Measurements from ENCODE around the gene FMN1.

The FMN1 gene

GRCh38 chr15:33034588-33034987, 159.9 kb downstream of the FMN1 start:
- TF ChIP-seq MAX (IDR thresholded peaks at IDR 0.05) (no peak), EGR1 (IDR thresholded peaks at IDR 0.05) (no peak)

GRCh38 chr15:33032053-33032452, 162.5 kb downstream of the FMN1 start:
- TF ChIP-seq TEAD4 (IDR thresholded peaks at IDR 0.05) = no peak
- no peak for TF ChIP-seq USF1 (IDR thresholded peaks at IDR 0.05)
- TF ChIP-seq REST (IDR thresholded peaks at IDR 0.05; ENCODE audit: low read depth) = no peak
- no peak for TF ChIP-seq CEBPB (IDR thresholded peaks at IDR 0.05)
- TF ChIP-seq CREB1 (IDR thresholded peaks at IDR 0.05; ENCODE audit: low read depth) = no peak
- TF ChIP-seq RAD21 (IDR thresholded peaks at IDR 0.05; ENCODE audit: low read depth) = no peak
- no peak for TF ChIP-seq MAX (IDR thresholded peaks at IDR 0.05)
- no peak for TF ChIP-seq EGR1 (IDR thresholded peaks at IDR 0.05)
- TF ChIP-seq ZBTB7A (IDR thresholded peaks at IDR 0.05; ENCODE audit: low read depth) = no peak
- TF ChIP-seq NFIC (IDR thresholded peaks at IDR 0.05) = no peak
- no peak for TF ChIP-seq TAF1 (IDR thresholded peaks at IDR 0.05; ENCODE audit: low read depth)
- no peak for TF ChIP-seq FOXM1 (IDR thresholded peaks at IDR 0.05; ENCODE audit: borderline replicate concordance, low read depth)
- TF ChIP-seq YY1 (IDR thresholded peaks at IDR 0.05; ENCODE audit: low read depth) = no peak

GRCh38 chr15:33031324-33031821, 163.1 kb downstream of the FMN1 start:
- TF ChIP-seq CREB1 (IDR thresholded peaks at IDR 0.05; ENCODE audit: low read depth) (no peak), REST (IDR thresholded peaks at IDR 0.05; ENCODE audit: low read depth) (no peak), ZBTB7A (IDR thresholded peaks at IDR 0.05; ENCODE audit: low read depth) (no peak), RAD21 (IDR thresholded peaks at IDR 0.05; ENCODE audit: low read depth) (no peak), TAF1 (IDR thresholded peaks at IDR 0.05; ENCODE audit: low read depth) (no peak), MAX (IDR thresholded peaks at IDR 0.05) (no peak), TCF12 (IDR thresholded peaks at IDR 0.05; ENCODE audit: low read depth) (no peak), EP300 (IDR thresholded peaks at IDR 0.05; ENCODE audit: borderline replicate concordance) (no peak), USF1 (IDR thresholded peaks at IDR 0.05) (no peak), FOXM1 (IDR thresholded peaks at IDR 0.05; ENCODE audit: borderline replicate concordance, low read depth) (no peak)

GRCh38 chr15:33030315-33030714, 164.2 kb downstream of the FMN1 start:
- TF ChIP-seq TCF12 (IDR thresholded peaks at IDR 0.05; ENCODE audit: low read depth) (no peak), REST (IDR thresholded peaks at IDR 0.05; ENCODE audit: low read depth) (no peak), TAF1 (IDR thresholded peaks at IDR 0.05; ENCODE audit: low read depth) (no peak), MAX (IDR thresholded peaks at IDR 0.05) (no peak), YY1 (IDR thresholded peaks at IDR 0.05; ENCODE audit: low read depth) (no peak), FOXM1 (IDR thresholded peaks at IDR 0.05; ENCODE audit: borderline replicate concordance, low read depth) (no peak), TEAD4 (IDR thresholded peaks at IDR 0.05) (no peak), EP300 (IDR thresholded peaks at IDR 0.05; ENCODE audit: borderline replicate concordance) (no peak), CEBPB (IDR thresholded peaks at IDR 0.05) (no peak), CREB1 (IDR thresholded peaks at IDR 0.05; ENCODE audit: low read depth) (no peak), ZBTB7A (IDR thresholded peaks at IDR 0.05; ENCODE audit: low read depth) (no peak), RAD21 (IDR thresholded peaks at IDR 0.05; ENCODE audit: low read depth) (no peak), USF1 (IDR thresholded peaks at IDR 0.05) (no peak), NFIC (IDR thresholded peaks at IDR 0.05) (no peak), EGR1 (IDR thresholded peaks at IDR 0.05) (no peak)

Data from Ishikawa (cell line).